H1 (cell line): ENCODE results near the gene TMA7B. TPM values are rescaled to one million over a fixed set of nuclear protein-coding genes. Genes with fewer than 3 reads are reported as not detected.
A peak's percentile ranks its signal among the peaks of the same experiment; 100 is the strongest.

ENCODE experiments used
- CTCF ChIA-PET: fragments of 300-600 bp; sonication (Branson Sonifier 250); formaldehyde crosslinking; loops from one replicate; lab custom pipeline; 2021; ENCODE audit not compliant: partially characterized antibody; lab: Charles Lee
- POLR2A ChIA-PET: fragments of 300-600 bp; sonication (Branson Sonifier 250); formaldehyde crosslinking; loops from one replicate; lab custom pipeline; 2021; ENCODE audit warnings: inconsistent platforms; ENCODE audit not compliant: partially characterized antibody; lab: Charles Lee
- DNase-seq, 2 experiments: peaks; one replicate each; pipeline versions ENCODE4 v3.0.0 to v3.0.0-alpha.2; 2010 to 2022; ENCODE audit warnings: low spot score in 2 of 2, low read depth in 1 of 2, mixed read lengths in 1 of 2
- FAIRE-seq: peaks from 2 replicates; lab custom pipeline; 2011; peaks lifted over from hg19 to GRCh38; lab: Jason Lieb, UNC
- H2AFZ ChIP-seq: 2 replicates; pipeline ENCODE4 v1.8.1; 2012; ENCODE audit warnings: low read length, inconsistent platforms
- H2AK5ac ChIP-seq: 2 replicates; pipeline ENCODE4 v1.6.1; 2013; ENCODE audit warnings: low read depth, low read length
- H2BK120ac ChIP-seq: replicated peaks from 2 replicates; pipeline ENCODE3; 2013; ENCODE audit warnings: low read depth, low read length, inconsistent platforms
- H2BK12ac ChIP-seq: 2 replicates; pipeline ENCODE4 v1.6.1; 2013; ENCODE audit warnings: low read depth, low read length
- H2BK15ac ChIP-seq: 2 replicates; pipeline ENCODE4 v1.6.1; 2013; ENCODE audit warnings: low read length
- H2BK20ac ChIP-seq: 2 replicates; pipeline ENCODE4 v1.6.1; 2013; ENCODE audit warnings: low read length
- H2BK5ac ChIP-seq: 2 replicates; pipeline ENCODE4 v1.6.1; 2013; ENCODE audit warnings: low read depth, low read length
- H3K14ac ChIP-seq: 2 replicates; pipeline ENCODE4 v1.6.1; 2013; ENCODE audit warnings: inconsistent platforms; ENCODE audit not compliant: insufficient read length
- H3K18ac ChIP-seq: 2 replicates; pipeline ENCODE4 v1.6.1; 2013; ENCODE audit warnings: low read length; ENCODE audit errors: extremely low read depth
- H3K23ac ChIP-seq: 2 replicates; pipeline ENCODE4 v1.6.1; 2013; ENCODE audit warnings: inconsistent platforms; ENCODE audit not compliant: insufficient read length
- H3K23me2 ChIP-seq: 2 replicates; pipeline ENCODE4 v1.6.1; 2013; ENCODE audit warnings: low read depth, low read length
- H3K27ac ChIP-seq: 2 replicates; pipeline ENCODE4 v1.6.1; 2011; ENCODE audit warnings: low read depth, low read length, inconsistent platforms
- H3K27me3 ChIP-seq, 4 experiments: replicated peaks in 1 of 4; 1 replicate in 1 of 4; 2 replicates in 3 of 4; pipeline versions ENCODE4 v1.6.1 to v1.8.1; 2011 to 2013; ENCODE audit warnings: low read length in 3 of 4, mild to moderate bottlenecking in 3 of 4, inconsistent platforms in 2 of 4, mixed read lengths in 2 of 4, moderate library complexity in 1 of 4; ENCODE audit not compliant: control insufficient read depth in 3 of 4, insufficient read depth in 3 of 4; ENCODE audit errors: extremely low read depth in 1 of 4
- H3K36me3 ChIP-seq, 4 experiments: 2 replicates each; pipeline versions ENCODE4 v1.6.1 to v1.8.1; 2011 to 2013; ENCODE audit warnings: mild to moderate bottlenecking in 4 of 4, low read length in 3 of 4, moderate library complexity in 2 of 4, control low read depth in 1 of 4, inconsistent platforms in 1 of 4; ENCODE audit not compliant: insufficient read depth in 4 of 4, control insufficient read depth in 2 of 4
- H3K4ac ChIP-seq: replicated peaks from 2 replicates; pipeline ENCODE3; 2013; ENCODE audit warnings: low read length, low read depth, mixed read lengths, inconsistent platforms; ENCODE audit not compliant: insufficient read length
- H3K4me1 ChIP-seq, 4 experiments: replicated peaks in 1 of 4; 1 replicate in 1 of 4; 2 replicates in 3 of 4; pipeline versions ENCODE4 v1.6.1 to v1.8.1; 2011 to 2013; ENCODE audit warnings: low read length in 3 of 4, inconsistent platforms in 2 of 4, mixed read lengths in 1 of 4; ENCODE audit not compliant: insufficient read depth in 4 of 4, control insufficient read depth in 3 of 4
- H3K4me2 ChIP-seq, 2 experiments: 2 replicates each; pipeline versions ENCODE4 v1.6.1 to v1.8.1; 2011 to 2013; ENCODE audit warnings: low read depth in 2 of 2, low read length in 2 of 2, control low read depth in 1 of 2, inconsistent platforms in 1 of 2, mild to moderate bottlenecking in 1 of 2; ENCODE audit not compliant: insufficient read depth in 1 of 2
- H3K4me3 ChIP-seq, 4 experiments: fragments of 200-600, 300-600 bp in 1 of 4; sonication (generic), shearing (Covaris generic), sonication (Bioruptor Twin) in 1 of 4; 2 replicates each; pipeline versions ENCODE4 v1.5.1 to v1.8.1; 2011 to 2016; ENCODE audit warnings: low read length in 4 of 4, low read depth in 3 of 4, control low read depth in 2 of 4, inconsistent platforms in 2 of 4, mild to moderate bottlenecking in 2 of 4, mixed read lengths in 1 of 4, moderate library complexity in 1 of 4; ENCODE audit not compliant: insufficient read depth in 2 of 4; ENCODE audit errors: extremely low read depth in 1 of 4
- H3K56ac ChIP-seq: replicated peaks from 2 replicates; pipeline ENCODE3; 2013; ENCODE audit warnings: low read depth, mild to moderate bottlenecking, mixed read lengths, low read length, inconsistent platforms; ENCODE audit not compliant: insufficient read length
- H3K79me1 ChIP-seq: 2 replicates; pipeline ENCODE4 v1.6.1; 2013; ENCODE audit warnings: low read depth, low read length, control low read depth
- H3K79me2 ChIP-seq, 2 experiments: 2 replicates each; pipeline versions ENCODE4 v1.6.1 to v1.8.1; 2012 to 2013; ENCODE audit warnings: low read length in 2 of 2, mild to moderate bottlenecking in 2 of 2, inconsistent platforms in 1 of 2; ENCODE audit not compliant: insufficient read depth in 2 of 2, control insufficient read depth in 1 of 2
- H3K9ac ChIP-seq, 4 experiments: replicated peaks in 1 of 4; 1 replicate in 1 of 4; 2 replicates in 3 of 4; pipeline versions ENCODE4 v1.6.1 to v1.8.1; 2011 to 2013; ENCODE audit warnings: low read depth in 3 of 4, low read length in 3 of 4, control low read depth in 2 of 4, mild to moderate bottlenecking in 2 of 4, moderate library complexity in 2 of 4, inconsistent platforms in 1 of 4; ENCODE audit errors: extremely low read depth in 1 of 4
- H3K9me3 ChIP-seq, 2 experiments: 2 replicates each; pipeline versions ENCODE4 v1.6.1 to v1.8.1; 2012 to 2013; ENCODE audit warnings: mild to moderate bottlenecking in 2 of 2, moderate library complexity in 2 of 2, control low read depth in 1 of 2, inconsistent platforms in 1 of 2, low read depth in 1 of 2, low read length in 1 of 2, mixed read lengths in 1 of 2; ENCODE audit not compliant: insufficient read depth in 2 of 2
- H4K20me1 ChIP-seq, 2 experiments: replicated peaks in 1 of 2; 2 replicates each; pipeline versions ENCODE3 to v1.8.1; 2011 to 2013; ENCODE audit warnings: inconsistent platforms in 2 of 2, low read length in 2 of 2, mild to moderate bottlenecking in 1 of 2; ENCODE audit not compliant: insufficient read depth in 2 of 2, control insufficient read depth in 1 of 2
- H4K5ac ChIP-seq: 2 replicates; pipeline ENCODE4 v1.6.1; 2013; ENCODE audit warnings: low read length, low read depth, mixed read lengths, inconsistent platforms; ENCODE audit not compliant: insufficient read length
- H4K8ac ChIP-seq: 2 replicates; pipeline ENCODE4 v1.8.0; 2013; ENCODE audit warnings: mild to moderate bottlenecking, moderate library complexity, low read length, inconsistent platforms; ENCODE audit not compliant: insufficient read depth; ENCODE audit errors: extremely low read depth
- H4K91ac ChIP-seq: replicated peaks from 2 replicates; pipeline ENCODE3; 2013; ENCODE audit warnings: low read length, mixed read lengths, inconsistent platforms; ENCODE audit not compliant: insufficient read length
- ASH2L ChIP-seq: fragments of 200-600, 300-600 bp; sonication (generic); IDR thresholded peaks from one replicate; pipeline ENCODE4 v1.7.1; 2017; ENCODE audit warnings: low read length
- BCL11A ChIP-seq, 2 experiments: IDR thresholded peaks; one replicate each; pipeline ENCODE4 v1.6.1; 2011; ENCODE audit warnings: low read depth in 2 of 2, low read length in 2 of 2, mild to moderate bottlenecking in 2 of 2
- CBX8 ChIP-seq: fragments of 300-800, 300-1000 bp; sonication (generic); IDR thresholded peaks from 2 replicates; pipeline ENCODE4 v1.7.1; 2016; ENCODE audit warnings: low read depth, low read length, borderline replicate concordance
- EP300 ChIP-seq, 2 experiments: IDR thresholded peaks; 1 replicate in 1 of 2; 2 replicates in 1 of 2; pipeline ENCODE4 v1.6.1; 2011 to 2012; ENCODE audit warnings: low read depth in 2 of 2, low read length in 2 of 2, mild to moderate bottlenecking in 2 of 2, borderline replicate concordance in 1 of 2, inconsistent platforms in 1 of 2, moderate library complexity in 1 of 2
- JUN ChIP-seq: IDR thresholded peaks from 2 replicates; pipeline ENCODE4 v1.6.1; 2011; ENCODE audit warnings: low read depth, mild to moderate bottlenecking, improper control_type of control experiment, low read length
- POLR2AphosphoS5 ChIP-seq: IDR thresholded peaks from 2 replicates; pipeline ENCODE4 v1.6.1; 2011; ENCODE audit warnings: low read depth, low read length
- POU5F1 ChIP-seq: IDR thresholded peaks from 2 replicates; pipeline ENCODE4 v1.6.1; 2011; ENCODE audit warnings: low read depth, mild to moderate bottlenecking, low read length, moderate library complexity
- SIRT6 ChIP-seq: IDR thresholded peaks from one replicate; pipeline ENCODE4 v1.7.1; 2012; ENCODE audit warnings: low read length, inconsistent platforms
- WGBS, 2 experiments: shearing (Covaris generic) in 1 of 2; methylation state at CpG; one replicate each; pipeline versions ENCODE4 v1.1.6 to v1.1.7; 2013 to 2015; ENCODE audit warnings: low lambda C conversion rate in 2 of 2, mixed read lengths in 2 of 2, inconsistent platforms in 1 of 2, low coverage in 1 of 2, missing lambda C conversion rate in 1 of 2; ENCODE audit not compliant: insufficient replicate concordance in 2 of 2, insufficient coverage in 1 of 2, insufficient read length in 1 of 2; ENCODE audit errors: extremely low coverage in 1 of 2, missing lambda C conversion rate in 1 of 2; 5-methylcytosine and 5-hydroxymethylcytosine counted together
- polyA plus RNA-seq, 7 experiments: library from polyadenylated mRNA; depleted of rRNA in 3 of 7; stranded (reverse) in 5 of 7; unstranded in 2 of 7; fragments of >200 nt in 5 of 7; fragments of 200-250 nt in 2 of 7; gene quantifications; 1 replicate in 5 of 7; 2 replicates in 1 of 7; 4 replicates in 1 of 7; pipeline versions ENCODE4 v1.2.1 to v1.2.3, GENCODE V29; 2011 to 2013; ENCODE audit warnings: missing spikeins in 2 of 7, mixed read lengths in 2 of 7
- total RNA-seq: library from RNA; stranded (reverse); fragmentation: NEBNext Ultra II Directional; extraction: Animal tissue kit (Norgen Biotek cat#: 25700); gene quantifications from 2 replicates; pipeline ENCODE4 v1.2.1, GENCODE V29; 2021

TMA7B gene
- total and polyA plus RNA-seq, 2 of the 8 experiments (the other 6 are each of a cell fraction or from before 2014, with no cell fraction given): not detected

GRCh38 chr22:39936523-39937145 is 23.6 kb upstream of the TMA7B start:
- no peak overlapping the region for H2AK5ac ChIP-seq
- no peak overlapping the region for H2BK12ac ChIP-seq
- H4K8ac ChIP-seq: no peak overlapping the region
- ChIA-PET POLR2A (no interaction called here), CTCF (interaction anchor here (1.0 to 2.2 kb wide), 5 partner anchors 15 to 88 kb away, joined by 3 to 9 read pairs (median 6); no protein-coding TSS in a partner anchor)
- FAIRE-seq (no peak), DNase-seq (no peak)
- H3K27ac ChIP-seq: no peak overlapping the region
- no peak overlapping the region for H2BK15ac ChIP-seq
- no peaks in the 10 kb centered on the region for H3K36me3 ChIP-seq
- H3K9ac ChIP-seq: no peak overlapping the region
- no peak overlapping the region for H3K56ac ChIP-seq
- H3K18ac ChIP-seq: no peak overlapping the region
- H3K4me3 ChIP-seq: no peak overlapping the region
- H4K20me1 ChIP-seq: no peaks in the 10 kb centered on the region
- no peaks in the 10 kb centered on the region for H3K79me2 ChIP-seq
- no peaks in the 10 kb centered on the region; a peak in 1 of 7 replicates for H3K27me3 ChIP-seq
- no peak overlapping the region for H4K5ac ChIP-seq
- H3K4me1 ChIP-seq: peaks cover 2 to 18% (median 8%) of the 10 kb centered on the region in 4 experiments; a peak in 6 of 7 replicates
- no peaks in the 10 kb centered on the region for H3K9me3 ChIP-seq
- no peak overlapping the region for H2BK20ac ChIP-seq
- H3K14ac ChIP-seq: no peak overlapping the region
- H3K4ac ChIP-seq: no peak overlapping the region
- no peaks in the 10 kb centered on the region; the same call in 1 of the 2 replicates for H3K23me2 ChIP-seq
- 87% methylated on average over 6 of the region's 6 CpGs; no CpG with 5 or more reads in 1 of the 2 experiments for WGBS, 2 experiments
- H4K91ac ChIP-seq: no peak overlapping the region
- H2BK120ac ChIP-seq: no peak overlapping the region
- 0 out of 2 replicates have a peak overlapping the region, but pooled peaks have one; percentile 4 for H2AFZ ChIP-seq
- no peak overlapping the region for H2BK5ac ChIP-seq
- no peaks in the 10 kb centered on the region for H3K79me1 ChIP-seq
- H3K4me2 ChIP-seq: no peak overlapping the region
- H3K23ac ChIP-seq: no peak overlapping the region
- TF ChIP-seq BCL11A (IDR thresholded peaks at IDR 0.05; ENCODE audit: low read depth in 2 of 2, low read length in 2 of 2) (no peak), JUN (no peak), POU5F1 (no peak), EP300 (IDR thresholded peaks at IDR 0.05; ENCODE audit: borderline replicate concordance in 1 of 2, low read depth in 2 of 2, low read length in 2 of 2) (no peak), SIRT6 (no peak), POLR2AphosphoS5 (no peak), CBX8 (no peak), ASH2L (no peak)
